AG08395 (cell line): ENCODE data around the gene FLYWCH2.
"Not testable (repeated sequence)": the region's sequence is repeated elsewhere in the genome, so short reads cannot be mapped to it uniquely, and the experiment has no call there.

Source experiments
- DNase-seq: peaks from one replicate; pipeline ENCODE4 v3.0.0; 2012; ENCODE audit warnings: mixed read lengths, low spot score

Gene FLYWCH2

DNA sequence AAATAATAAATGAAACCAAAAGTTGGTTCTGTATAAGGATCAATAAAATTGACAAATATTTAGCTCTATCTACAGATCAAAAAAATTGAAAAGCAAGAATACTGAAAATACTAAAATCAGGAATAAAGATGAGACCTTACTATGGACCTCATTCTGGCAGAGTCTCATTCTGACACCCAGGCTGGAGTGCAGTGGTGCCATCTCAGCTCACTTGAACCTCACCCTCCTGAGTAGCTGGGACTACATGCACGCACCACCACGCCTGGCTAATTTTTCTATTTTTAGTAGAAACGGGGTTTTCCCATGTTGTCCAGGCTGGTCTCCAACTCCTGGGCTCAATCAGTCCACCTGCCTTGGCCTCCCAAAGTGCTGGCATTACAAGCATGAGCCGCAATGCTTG is 59.0 kb downstream of the FLYWCH2 start:
- DNase-seq, result no peak

DNA sequence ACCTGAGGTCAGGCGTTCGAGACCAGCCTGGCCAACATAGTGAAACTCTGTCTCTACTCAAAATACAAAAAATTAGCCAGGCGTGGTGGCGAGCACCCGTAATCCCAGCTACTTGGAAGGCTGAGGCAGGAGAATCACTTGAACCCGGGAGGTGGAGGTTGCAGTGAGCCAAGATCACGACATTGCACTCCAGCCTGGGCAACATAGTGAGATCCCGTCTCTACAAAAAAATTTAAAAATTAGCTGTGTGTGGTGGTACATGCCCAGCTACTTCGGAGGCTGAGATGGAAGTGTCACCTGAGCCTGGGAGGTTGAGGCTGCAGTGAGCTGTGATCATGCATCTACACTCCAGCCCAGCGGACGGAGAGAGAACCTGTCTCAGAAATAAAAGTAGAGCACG is 60.7 kb downstream of the FLYWCH2 start:
- DNase-seq, result not testable (repeated sequence)

DNA sequence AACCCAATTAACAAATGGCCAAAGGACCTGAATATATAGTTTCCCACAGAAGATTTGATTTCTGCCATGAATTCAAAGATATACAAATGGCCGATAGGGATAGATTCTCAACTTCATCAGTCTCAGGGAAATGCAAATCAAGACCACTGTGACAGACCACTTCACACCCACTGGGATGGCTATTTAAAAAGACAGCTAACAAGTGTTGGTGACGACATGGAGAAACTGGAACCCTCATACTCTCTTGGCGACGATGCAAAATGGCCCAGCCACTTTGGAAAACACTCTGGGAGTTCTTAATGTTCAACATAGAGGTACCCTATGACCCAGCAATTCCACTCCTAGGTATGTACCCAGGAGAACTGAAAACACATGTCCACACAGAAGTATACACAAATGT is 63.6 kb downstream of the FLYWCH2 start:
- DNase-seq, result no peak
